ENCODE measurements around the gene HDGF. TPM values are rescaled to one million over a fixed set of nuclear protein-coding genes. Genes with fewer than 3 reads are reported as not detected.

HDGF gene
- total and polyA plus RNA-seq, 9 of the 15 experiments (the other 6 are each of a cell fraction or from before 2014, with no cell fraction given): 38.8 to 601 (median 400) TPM

GRCh38 chr1:156693848-156694689 is 57.4 kb downstream of the HDGF start (continued):
- TF ChIP-seq TAF9B (IDR thresholded peaks at IDR 0.05; ENCODE audit: partially characterized antibody) (no peak), XRCC3 (IDR thresholded peaks at IDR 0.05) (no peak), NR2F6 (CRISPR knock-in tag; IDR thresholded peaks at IDR 0.05) (no peak), RNF2 (IDR thresholded peaks at IDR 0.05) (peak; percentile 28; the same call in 1 of the 2 replicates), ILF3 (IDR thresholded peaks at IDR 0.05; ENCODE audit: borderline replicate concordance) (no peak), NR1H2 (CRISPR knock-in tag; IDR thresholded peaks at IDR 0.05) (no peak), MNT (conservative IDR thresholded peaks at IDR 0.05) (no peak), ELF1 (tag; IDR thresholded peaks at IDR 0.05) (peak; percentile 60; the same call in 1 of the 2 replicates), ZSCAN29 (IDR thresholded peaks at IDR 0.05) (no peak), U2AF1 (optimal IDR thresholded peaks at IDR 0.05; ENCODE audit: low read depth, low read length) (no peak), ZBTB26 (CRISPR knock-in tag; IDR thresholded peaks at IDR 0.05) (no peak), ZNF165 (CRISPR knock-in tag; IDR thresholded peaks at IDR 0.05; ENCODE audit: borderline replicate concordance) (no peak), HDAC6 (IDR thresholded peaks at IDR 0.05; ENCODE audit: low read depth, low read length) (no peak), RERE (CRISPR knock-in tag; IDR thresholded peaks at IDR 0.05; ENCODE audit: borderline replicate concordance) (no peak), ZNF561 (CRISPR knock-in tag; conservative IDR thresholded peaks at IDR 0.05) (no peak), HOMEZ (CRISPR knock-in tag; IDR thresholded peaks at IDR 0.05) (no peak), E2F3 (CRISPR knock-in tag; IDR thresholded peaks at IDR 0.05) (peak; percentile 33; the same call in 1 of the 2 replicates), CGGBP1 (CRISPR knock-in tag; IDR thresholded peaks at IDR 0.05) (no peak)

Data from K562 (cell line).